ENCODE results near the gene MAN1C1. TPM values are rescaled to one million over a fixed set of nuclear protein-coding genes. Genes with fewer than 3 reads are reported as not detected.

Gene MAN1C1
- total RNA-seq, 1 experiment from 2014 or later = 1.5 TPM

- peaks cover 10% of the 10 kb centered on the region; the same call in 1 of the 2 replicates for H3K9me3 ChIP-seq (ENCODE audit: control insufficient read depth, insufficient read depth, low read depth, low read length)
- peaks cover 20% of the 10 kb centered on the region for H3K27me3 ChIP-seq (ENCODE audit: control insufficient read depth, insufficient read depth, low read length)
- in situ Hi-C loops (cut with HindIII; ENCODE audit: low pct_unique_long_range_greater_than_20kb, low sequenced_read_pairs) = no loop called here
Measured at GRCh38 chr1:25641931-25642573, 25.5 kb downstream of the MAN1C1 start.

DNA sequence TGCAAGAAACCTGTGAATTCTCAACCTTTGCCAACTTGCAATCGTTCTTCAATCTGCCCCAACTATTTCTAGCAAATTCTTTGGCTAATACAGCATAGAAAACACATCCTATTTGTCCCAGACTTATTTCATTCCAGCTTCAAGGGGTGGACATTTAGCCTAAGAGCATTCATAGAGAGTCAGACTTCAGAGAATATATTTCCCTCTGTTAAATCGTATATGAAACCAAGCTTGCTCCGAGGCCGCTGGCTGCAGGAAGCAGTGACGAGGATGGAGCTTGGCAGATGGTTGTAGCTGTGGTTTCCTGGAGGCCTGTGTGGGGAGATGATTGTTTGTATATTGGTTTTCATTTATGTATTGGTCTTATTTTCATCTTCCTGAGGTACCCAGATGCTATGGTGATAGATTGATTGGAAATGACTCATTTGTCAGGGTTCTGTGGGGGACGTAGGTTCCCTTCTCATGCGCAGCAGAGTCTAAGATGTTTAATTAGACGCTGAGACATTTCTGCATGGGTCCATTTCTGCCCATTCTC, 26.1 kb downstream of the MAN1C1 start:
- intact Hi-C loops (cut with micrococcal nuclease; ENCODE audit: unreplicated experiment) (no loop called here), in situ Hi-C loops (cut with HindIII; ENCODE audit: low pct_unique_long_range_greater_than_20kb, low sequenced_read_pairs) (no loop called here)
- Histone ChIP-seq H3K4me3 (ENCODE audit: low read depth in 2 of 2, low read length in 2 of 2) (no peak overlapping the region), H3K9me3 (ENCODE audit: control insufficient read depth, insufficient read depth, low read depth, low read length) (peaks cover 10% of the 10 kb centered on the region; the same call in 1 of the 2 replicates), H3K4me1 (ENCODE audit: control insufficient read depth, insufficient read depth, low read length) (no peaks in the 10 kb centered on the region), H3K36me3 (ENCODE audit: control insufficient read depth, insufficient read depth, low read length) (no peaks in the 10 kb centered on the region), H3K27ac (ENCODE audit: low read length) (no peak overlapping the region), H3K27me3 (ENCODE audit: control insufficient read depth, insufficient read depth, low read length) (peaks cover 20% of the 10 kb centered on the region)
- ATAC-seq = no peak
- no peak for DNase-seq (ENCODE audit: low read depth, low spot score)
- CTCF ChIA-PET = no interaction called here
- no peak for TF ChIP-seq REST (IDR thresholded peaks at IDR 0.05; ENCODE audit: insufficient read depth in 1 of 2, low read depth in 2 of 2, low read length in 1 of 2)
- TF ChIP-seq SIN3A (IDR thresholded peaks at IDR 0.05; ENCODE audit: borderline replicate concordance, insufficient read depth, low read depth, low read length) = no peak
- no peak for TF ChIP-seq POLR2AphosphoS5 (IDR thresholded peaks at IDR 0.05; ENCODE audit: low read depth, low read length)
- TF ChIP-seq, protein P1, sequence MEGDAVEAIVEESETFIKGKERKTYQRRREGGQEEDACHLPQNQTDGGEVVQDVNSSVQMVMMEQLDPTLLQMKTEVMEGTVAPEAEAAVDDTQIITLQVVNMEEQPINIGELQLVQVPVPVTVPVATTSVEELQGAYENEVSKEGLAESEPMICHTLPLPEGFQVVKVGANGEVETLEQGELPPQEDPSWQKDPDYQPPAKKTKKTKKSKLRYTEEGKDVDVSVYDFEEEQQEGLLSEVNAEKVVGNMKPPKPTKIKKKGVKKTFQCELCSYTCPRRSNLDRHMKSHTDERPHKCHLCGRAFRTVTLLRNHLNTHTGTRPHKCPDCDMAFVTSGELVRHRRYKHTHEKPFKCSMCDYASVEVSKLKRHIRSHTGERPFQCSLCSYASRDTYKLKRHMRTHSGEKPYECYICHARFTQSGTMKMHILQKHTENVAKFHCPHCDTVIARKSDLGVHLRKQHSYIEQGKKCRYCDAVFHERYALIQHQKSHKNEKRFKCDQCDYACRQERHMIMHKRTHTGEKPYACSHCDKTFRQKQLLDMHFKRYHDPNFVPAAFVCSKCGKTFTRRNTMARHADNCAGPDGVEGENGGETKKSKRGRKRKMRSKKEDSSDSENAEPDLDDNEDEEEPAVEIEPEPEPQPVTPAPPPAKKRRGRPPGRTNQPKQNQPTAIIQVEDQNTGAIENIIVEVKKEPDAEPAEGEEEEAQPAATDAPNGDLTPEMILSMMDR (IDR thresholded peaks at IDR 0.05) = no peak
- no peak for TF ChIP-seq TCF7L2 (IDR thresholded peaks at IDR 0.05; ENCODE audit: low read depth, low read length)
- POLR2A ChIA-PET = no interaction called here
- BruUV-seq (replicated peaks) = no TSS peak

More at GRCh38 chr1:25641931-25642573, 25.5 kb downstream of the MAN1C1 start:
- no peaks in the 10 kb centered on the region for H3K36me3 ChIP-seq (ENCODE audit: control insufficient read depth, insufficient read depth, low read length)
- DNase-seq (ENCODE audit: low read depth, low spot score) (no peak), ATAC-seq (no peak)
- intact Hi-C loops (cut with micrococcal nuclease; ENCODE audit: unreplicated experiment) = no loop called here
- BruUV-seq (replicated peaks) = no TSS peak
- ChIA-PET POLR2A (no interaction called here), CTCF (no interaction called here)
- no peak overlapping the region for H3K27ac ChIP-seq (ENCODE audit: low read length)
- TF ChIP-seq TCF7L2 (IDR thresholded peaks at IDR 0.05; ENCODE audit: low read depth, low read length) (no peak), REST (IDR thresholded peaks at IDR 0.05; ENCODE audit: insufficient read depth in 1 of 2, low read depth in 2 of 2, low read length in 1 of 2) (no peak), SIN3A (IDR thresholded peaks at IDR 0.05; ENCODE audit: borderline replicate concordance, insufficient read depth, low read depth, low read length) (no peak), POLR2AphosphoS5 (IDR thresholded peaks at IDR 0.05; ENCODE audit: low read depth, low read length) (no peak)
- TF ChIP-seq, protein P1 (IDR thresholded peaks at IDR 0.05) = no peak
- H3K4me3 ChIP-seq (ENCODE audit: low read depth in 2 of 2, low read length in 2 of 2) = no peak overlapping the region
- H3K4me1 ChIP-seq (ENCODE audit: control insufficient read depth, insufficient read depth, low read length) = no peaks in the 10 kb centered on the region
